Embryonic facial prominence (tissue), 1 donor: ENCODE results near the gene FFAR1.
"Not testable (repeated sequence)": the region's sequence is repeated elsewhere in the genome, so short reads cannot be mapped to it uniquely, and the experiment has no call there.

Experiments used
- DNase-seq: peaks from one replicate; pipeline ENCODE4 v3.0.0-alpha.2; 2016; ENCODE audit errors: extremely low spot score

Gene FFAR1

GRCh38 chr19:35341565-35342225 lies 6.0 kb upstream of the FFAR1 start:
- no peak for DNase-seq

GRCh38 chr19:35342430-35342829 lies 5.3 kb upstream of the FFAR1 start:
- DNase-seq = no peak

- DNase-seq = no peak
Measured at GRCh38 chr19:35344511-35345031, 3.1 kb upstream of the FFAR1 start.

GRCh38 chr19:35345671-35346111 lies 2.0 kb upstream of the FFAR1 start:
- DNase-seq = no peak

- DNase-seq = no peak
Measured at GRCh38 chr19:35346193-35347052, 1.3 kb upstream of the FFAR1 start.

GRCh38 chr19:35347930-35348298 lies 212 bp downstream of the FFAR1 start:
- no peak for DNase-seq

GRCh38 chr19:35348911-35349611 lies 1.4 kb downstream of the FFAR1 start:
- no peak for DNase-seq

- DNase-seq = no peak
Measured at GRCh38 chr19:35349614-35350521, 2.2 kb downstream of the FFAR1 start.

GRCh38 chr19:35350591-35350990 lies 2.9 kb downstream of the FFAR1 start:
- DNase-seq = no peak

- DNase-seq = no peak
Measured at GRCh38 chr19:35351411-35352176, 3.9 kb downstream of the FFAR1 start.

GRCh38 chr19:35352177-35352447 lies 4.4 kb downstream of the FFAR1 start:
- DNase-seq = no peak

- DNase-seq = peak; percentile 37
Measured at GRCh38 chr19:35352448-35353304, 5.0 kb downstream of the FFAR1 start.

- no peak for DNase-seq
Measured at GRCh38 chr19:35353635-35354034, 5.9 kb downstream of the FFAR1 start.

GRCh38 chr19:35354898-35355297 lies 7.2 kb downstream of the FFAR1 start:
- DNase-seq = no peak

- no peak for DNase-seq
Measured at GRCh38 chr19:35355791-35356460, 8.2 kb downstream of the FFAR1 start.

- DNase-seq = no peak
Measured at GRCh38 chr19:35357867-35358573, 10.3 kb downstream of the FFAR1 start, which contains the start of gene FFAR3. FFAR3 (plus strand) TSS chr19:35358460; CDS start chr19:35358891, 431 bp downstream.

- not testable (repeated sequence) for DNase-seq
Measured at GRCh38 chr19:35358834-35359233, 11.1 kb downstream of the FFAR1 start.

- not testable (repeated sequence) for DNase-seq
Measured at GRCh38 chr19:35359395-35359794, 11.7 kb downstream of the FFAR1 start.
